ENCODE results near the gene CITED4. TPM values are rescaled to one million over a fixed set of nuclear protein-coding genes. Genes with fewer than 3 reads are reported as not detected.

The CITED4 gene
- total RNA-seq, 1 experiment from 2014 or later = 1.3 TPM

- H3K36me3 ChIP-seq (ENCODE audit: insufficient read depth, low read length, poor library complexity, severe bottlenecking) = no peaks in the 10 kb centered on the region
- no peak overlapping the region for H3K4me3 ChIP-seq (ENCODE audit: low read depth, low read length, poor library complexity, severe bottlenecking)
- TF ChIP-seq EZH2 (IDR thresholded peaks at IDR 0.05; ENCODE audit: borderline replicate concordance, low read depth, low read length, poor library complexity, severe bottlenecking) = no peak
- no peak for TF ChIP-seq CTCF (conservative IDR thresholded peaks at IDR 0.05; ENCODE audit: low read depth, low read length)
- H3K4me1 ChIP-seq (ENCODE audit: insufficient read depth, low read length, poor library complexity, severe bottlenecking) = no peaks in the 10 kb centered on the region
- CTCF ChIA-PET = interaction anchor here (0.8 kb wide), 1 partner anchor 170 kb away, joined by 3 read pairs; no protein-coding TSS in a partner anchor
- H3K9me3 ChIP-seq (ENCODE audit: low read depth, low read length, poor library complexity, severe bottlenecking) = no peaks in the 10 kb centered on the region
- no peaks in the 10 kb centered on the region for H3K27me3 ChIP-seq (replicated peaks; ENCODE audit: insufficient read depth, low read depth, low read length, poor library complexity)
- DNase-seq (ENCODE audit: low spot score) = no peak
- intact Hi-C loops (cut with micrococcal nuclease; ENCODE audit: unreplicated experiment) = no loop called here
- POLR2A ChIA-PET (ENCODE audit: low non-redundant PET) = interaction anchor here (0.6 kb wide), 1 partner anchor 17 kb away, joined by 3 read pairs; no protein-coding TSS in a partner anchor
- BruUV-seq (replicated peaks) = no TSS peak
- H3K27ac ChIP-seq (ENCODE audit: low read depth, low read length, poor library complexity, severe bottlenecking) = no peak overlapping the region
These were observed 37.4 kb downstream of the CITED4 start for GRCh38 chr1:40824591-40825434.

- intact Hi-C loops (cut with micrococcal nuclease; ENCODE audit: unreplicated experiment) = no loop called here
- ChIA-PET CTCF (no interaction called here), POLR2A (ENCODE audit: low non-redundant PET) (no interaction called here)
- no peak overlapping the region for H3K27ac ChIP-seq (ENCODE audit: low read depth, low read length, poor library complexity, severe bottlenecking)
- H3K27me3 ChIP-seq (replicated peaks; ENCODE audit: insufficient read depth, low read depth, low read length, poor library complexity) = no peaks in the 10 kb centered on the region
- H3K4me3 ChIP-seq (ENCODE audit: low read depth, low read length, poor library complexity, severe bottlenecking) = no peak overlapping the region
- TF ChIP-seq CTCF (conservative IDR thresholded peaks at IDR 0.05; ENCODE audit: low read depth, low read length) = no peak
- no peak for TF ChIP-seq EZH2 (IDR thresholded peaks at IDR 0.05; ENCODE audit: borderline replicate concordance, low read depth, low read length, poor library complexity, severe bottlenecking)
- DNase-seq (ENCODE audit: low spot score) = no peak
- no peaks in the 10 kb centered on the region for H3K9me3 ChIP-seq (ENCODE audit: low read depth, low read length, poor library complexity, severe bottlenecking)
- H3K4me1 ChIP-seq (ENCODE audit: insufficient read depth, low read length, poor library complexity, severe bottlenecking) = no peaks in the 10 kb centered on the region
- BruUV-seq (replicated peaks) = no TSS peak
- H3K36me3 ChIP-seq (ENCODE audit: insufficient read depth, low read length, poor library complexity, severe bottlenecking) = no peaks in the 10 kb centered on the region
These were observed 38.2 kb downstream of the CITED4 start for GRCh38 chr1:40823983-40824382.

- TF ChIP-seq CTCF (conservative IDR thresholded peaks at IDR 0.05; ENCODE audit: low read depth, low read length) = no peak
- no peak for TF ChIP-seq EZH2 (IDR thresholded peaks at IDR 0.05; ENCODE audit: borderline replicate concordance, low read depth, low read length, poor library complexity, severe bottlenecking)
- Histone ChIP-seq H3K4me1 (ENCODE audit: insufficient read depth, low read length, poor library complexity, severe bottlenecking) (no peaks in the 10 kb centered on the region), H3K27me3 (replicated peaks; ENCODE audit: insufficient read depth, low read depth, low read length, poor library complexity) (no peaks in the 10 kb centered on the region), H3K9me3 (ENCODE audit: low read depth, low read length, poor library complexity, severe bottlenecking) (no peaks in the 10 kb centered on the region), H3K4me3 (ENCODE audit: low read depth, low read length, poor library complexity, severe bottlenecking) (no peak overlapping the region), H3K36me3 (ENCODE audit: insufficient read depth, low read length, poor library complexity, severe bottlenecking) (no peaks in the 10 kb centered on the region), H3K27ac (ENCODE audit: low read depth, low read length, poor library complexity, severe bottlenecking) (no peak overlapping the region)
- BruUV-seq (replicated peaks) = no TSS peak
- no peak for DNase-seq (ENCODE audit: low spot score)
- ChIA-PET POLR2A (ENCODE audit: low non-redundant PET) (no interaction called here), CTCF (no interaction called here)
- intact Hi-C loops (cut with micrococcal nuclease; ENCODE audit: unreplicated experiment) = no loop called here
These were observed 38.8 kb downstream of the CITED4 start for GRCh38 chr1:40823345-40823744.

All from A673 (cell line).